Panc1 (cell line): ENCODE measurements around the gene ABCG2.

ENCODE experiments used
- CTCF ChIP-seq: fragments of 450-650 bp; IDR thresholded peaks from 2 replicates; pipeline ENCODE4 v1.5.1; 2017; ENCODE audit warnings: mild to moderate bottlenecking
- SIN3A ChIP-seq: IDR thresholded peaks from 2 replicates; pipeline ENCODE4 v1.6.1; 2012; ENCODE audit warnings: low read depth, mild to moderate bottlenecking, low read length, moderate library complexity, borderline replicate concordance; ENCODE audit not compliant: insufficient read depth

GRCh38 chr4:88043586-88044340, 114.7 kb downstream of the ABCG2 start:
- TF ChIP-seq SIN3A (no peak), CTCF (no peak)
